CD4-positive, alpha-beta T cell treated with Interleukin-2 at 100 ng/mL for 4 hours (primary cell): ENCODE measurements around the gene RBFOX1.

Experiments
- DNase-seq: peaks from one replicate; pipeline ENCODE4 v3.0.0-alpha.2; 2020; ENCODE audit warnings: low spot score

The RBFOX1 gene

GRCh38 chr16:7524419-7524818 lies 191.8 kb downstream of the RBFOX1 start:
- no peak for DNase-seq

- no peak for DNase-seq
These were observed 194.1 kb downstream of the RBFOX1 start for GRCh38 chr16:7526736-7527135.

DNA sequence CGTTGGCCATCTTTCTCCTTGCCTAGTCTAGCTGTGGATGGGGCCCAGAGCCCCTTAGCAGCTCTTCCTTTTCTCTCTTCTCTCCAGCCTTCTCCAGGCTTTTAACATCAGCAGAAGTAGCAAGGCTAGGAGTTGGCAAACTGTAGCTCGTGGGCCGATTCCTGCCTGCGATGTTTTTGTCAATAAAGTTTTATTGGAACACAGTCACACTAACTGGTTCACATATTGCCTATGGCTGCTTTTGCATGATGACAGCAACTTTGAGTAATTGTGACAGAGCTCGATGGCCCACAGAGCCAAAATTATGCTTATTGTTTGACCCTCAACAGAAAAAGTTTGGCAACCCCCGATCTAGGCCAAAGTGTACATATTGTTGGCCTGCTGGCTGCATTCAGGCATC lies 199.9 kb downstream of the RBFOX1 start:
- DNase-seq: no peak

DNA sequence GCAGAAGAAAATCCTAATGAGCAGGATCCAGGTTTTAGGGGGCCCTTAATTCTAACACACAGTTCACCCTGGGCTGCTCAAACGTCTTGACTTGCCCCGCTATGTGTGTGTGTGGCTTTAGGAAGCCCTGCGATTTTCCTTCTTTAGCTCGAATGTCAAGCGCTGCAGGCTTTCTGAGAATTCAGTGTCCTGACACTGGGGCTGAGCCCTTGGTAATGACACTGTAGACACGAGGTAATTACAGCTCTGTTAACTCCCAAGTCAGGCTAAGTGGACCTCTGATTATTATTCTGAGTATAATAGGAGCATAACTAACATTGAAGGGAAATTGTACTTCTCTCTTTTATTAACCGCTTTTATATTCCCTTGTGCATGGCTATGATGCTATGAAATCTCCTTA lies 202.1 kb downstream of the RBFOX1 start:
- DNase-seq: no peak

GRCh38 chr16:7541026-7541425 lies 208.4 kb downstream of the RBFOX1 start:
- DNase-seq: no peak

- DNase-seq: no peak
These were observed 212.6 kb downstream of the RBFOX1 start for GRCh38 chr16:7545251-7545650.

GRCh38 chr16:7546948-7547347 lies 214.3 kb downstream of the RBFOX1 start:
- DNase-seq: no peak

GRCh38 chr16:7547736-7548135 lies 215.1 kb downstream of the RBFOX1 start:
- DNase-seq: no peak

- DNase-seq: no peak
These were observed 216.2 kb downstream of the RBFOX1 start for GRCh38 chr16:7548796-7549318.

DNA sequence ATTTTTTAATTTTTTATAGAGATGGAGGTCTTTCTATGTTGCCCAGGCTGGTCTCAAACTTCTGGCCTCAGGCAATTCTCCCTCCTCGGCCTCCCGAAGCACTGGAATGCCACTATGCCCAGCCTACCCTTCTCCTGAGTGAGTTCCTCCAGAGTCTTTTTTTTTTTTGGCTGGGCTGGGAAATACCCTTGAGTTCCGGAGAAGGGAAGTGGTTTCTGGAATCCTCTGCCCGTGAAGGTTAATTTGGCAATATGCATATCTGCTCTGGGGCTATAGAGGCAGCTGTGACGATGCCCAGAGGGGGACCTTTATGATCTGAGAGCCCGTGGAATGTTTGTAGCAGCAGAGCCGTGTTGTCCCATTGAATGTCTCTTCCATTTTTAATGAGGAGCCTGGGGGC lies 217.5 kb downstream of the RBFOX1 start:
- no peak for DNase-seq

GRCh38 chr16:7555459-7555858 lies 222.8 kb downstream of the RBFOX1 start:
- DNase-seq: no peak

- DNase-seq: no peak
These were observed 229.3 kb downstream of the RBFOX1 start for GRCh38 chr16:7561908-7562405.

DNA sequence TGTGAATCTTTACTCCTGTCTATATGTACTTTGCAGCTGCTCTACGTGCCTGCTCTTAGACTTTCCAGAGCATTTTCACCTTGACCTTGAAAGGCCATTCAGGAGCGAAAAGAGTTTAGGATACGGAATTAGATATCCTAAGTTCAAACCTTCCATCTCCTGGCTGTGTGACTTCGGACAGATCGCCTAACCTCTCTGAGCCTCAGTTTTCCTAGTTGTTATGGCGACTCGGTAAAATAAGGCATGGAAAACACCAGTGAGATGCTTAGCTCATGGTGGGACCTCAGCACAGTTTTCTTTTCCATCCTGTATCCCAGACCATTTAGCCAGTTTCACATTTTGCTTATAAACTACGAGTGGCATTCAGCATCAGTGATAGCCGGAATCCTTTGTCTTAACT lies 233.7 kb downstream of the RBFOX1 start:
- no peak for DNase-seq

DNA sequence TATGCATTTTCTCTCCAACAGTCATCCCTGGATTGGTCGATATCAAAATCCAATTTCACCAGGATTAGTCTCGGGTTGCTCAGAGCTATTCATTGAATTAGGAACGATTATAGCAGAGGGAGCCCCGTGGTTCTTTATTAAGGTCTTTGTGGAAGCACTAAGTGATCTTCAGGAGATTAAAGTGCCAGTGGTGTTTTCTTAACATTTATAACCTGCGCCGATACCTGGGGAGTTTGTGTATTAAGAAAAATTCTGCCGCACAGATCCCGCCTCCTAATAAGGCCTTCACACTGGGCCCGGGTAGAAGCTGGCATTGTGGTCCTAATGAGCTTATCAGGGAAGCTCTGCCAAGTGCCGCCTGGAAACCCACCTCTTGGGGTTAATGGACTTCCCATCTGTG lies 238.7 kb downstream of the RBFOX1 start:
- no peak for DNase-seq

GRCh38 chr16:7577588-7577987 lies 244.9 kb downstream of the RBFOX1 start:
- DNase-seq: no peak

GRCh38 chr16:7579454-7579853 lies 246.8 kb downstream of the RBFOX1 start:
- no peak for DNase-seq

GRCh38 chr16:7581175-7581574 lies 248.5 kb downstream of the RBFOX1 start:
- DNase-seq: no peak

- DNase-seq: no peak
These were observed 250.8 kb downstream of the RBFOX1 start for GRCh38 chr16:7583396-7583795.

- no peak for DNase-seq
These were observed 251.9 kb downstream of the RBFOX1 start for GRCh38 chr16:7584561-7584960.

GRCh38 chr16:7585705-7586104 lies 253.1 kb downstream of the RBFOX1 start:
- no peak for DNase-seq

DNA sequence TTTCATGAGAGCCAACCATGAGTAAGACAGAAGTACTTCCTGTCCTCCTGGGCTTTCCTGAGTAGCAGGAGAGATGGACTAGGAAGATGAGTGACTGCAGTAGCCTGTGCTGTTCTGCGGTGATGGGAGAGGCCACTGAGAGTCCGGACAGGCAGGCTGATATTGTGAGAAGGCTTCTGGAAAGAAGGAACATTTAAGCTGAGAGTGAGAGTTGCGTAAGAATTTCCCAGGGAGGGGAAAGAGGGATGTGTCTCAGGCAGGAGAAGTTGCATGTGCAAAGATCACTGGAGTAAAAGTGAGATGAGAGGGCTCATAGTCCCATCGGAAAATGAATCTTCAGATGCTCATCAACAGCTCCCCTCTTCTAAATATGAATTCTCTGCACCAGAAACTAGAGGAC lies 258.3 kb downstream of the RBFOX1 start:
- no peak for DNase-seq

DNA sequence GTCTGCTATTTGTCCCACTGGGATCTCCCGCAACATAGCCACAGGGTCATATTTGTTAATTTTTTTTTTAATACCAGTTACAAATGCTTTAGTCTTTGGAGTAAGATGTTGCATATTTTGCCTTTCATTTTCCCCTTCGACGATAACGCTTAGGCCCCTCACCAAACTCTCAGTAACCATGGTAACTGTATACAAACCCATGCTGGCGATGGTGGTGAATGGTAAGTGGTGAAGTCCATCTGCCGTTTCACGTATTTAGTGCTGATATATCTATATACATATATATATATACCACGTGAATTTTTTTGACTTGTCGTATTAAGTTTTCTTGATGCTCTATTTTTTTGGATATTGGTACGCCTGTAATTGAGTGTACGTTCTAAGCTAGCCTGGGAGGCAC lies 263.7 kb downstream of the RBFOX1 start:
- DNase-seq: no peak

DNA sequence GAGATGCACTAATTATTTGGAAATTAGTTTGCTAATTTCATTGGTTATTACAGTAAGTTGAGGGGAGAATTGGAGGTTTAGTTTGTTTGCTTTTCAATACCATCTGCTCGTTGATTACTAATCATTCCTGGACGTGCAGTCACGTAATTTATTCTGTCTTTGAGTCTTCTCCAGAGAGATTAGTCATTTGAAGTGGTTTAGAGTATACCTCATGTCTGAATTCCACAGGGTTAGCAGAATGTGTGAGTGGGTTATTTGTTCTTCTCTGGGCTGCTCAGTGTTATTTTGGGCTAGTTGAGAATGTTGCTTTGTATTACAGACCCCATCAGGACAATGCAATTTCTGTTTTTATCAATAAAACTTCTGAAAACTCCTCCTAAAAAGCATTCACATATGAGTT lies 265.0 kb downstream of the RBFOX1 start:
- no peak for DNase-seq

DNA sequence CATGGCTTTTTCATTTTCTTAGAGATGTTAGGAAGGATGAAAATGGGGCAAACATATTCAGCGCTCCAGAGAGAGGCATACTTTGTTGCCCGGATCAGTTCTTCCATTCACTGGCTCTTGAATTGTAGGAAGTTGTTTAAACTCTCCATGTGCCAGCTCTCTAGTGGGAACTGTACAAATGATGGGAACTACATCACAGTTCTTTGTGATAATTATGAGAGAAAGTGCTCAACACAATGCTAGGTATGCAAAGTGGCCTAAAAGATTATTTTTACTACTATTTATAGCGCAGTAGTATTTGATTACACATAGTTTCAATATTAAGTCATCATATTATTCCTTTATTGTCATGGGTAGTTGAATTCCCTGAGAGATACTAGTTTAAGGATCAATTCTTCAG lies 268.5 kb downstream of the RBFOX1 start:
- DNase-seq: no peak
